DND-41 (cell line): Measurements from ENCODE around the gene ABI3.

Source experiments
- EZH2 ChIP-seq: IDR thresholded peaks from 3 replicates; pipeline ENCODE4 v1.6.1; 2012; ENCODE audit warnings: borderline replicate concordance, low read depth, mild to moderate bottlenecking, moderate library complexity, low read length, inconsistent platforms; ENCODE audit not compliant: severe bottlenecking
- TF ChIP-seq, protein P1 (sequence below): IDR thresholded peaks from 2 replicates; pipeline ENCODE4 v1.5.1; 2012; ENCODE audit warnings: borderline replicate concordance, low read length, moderate library complexity, mild to moderate bottlenecking; ENCODE audit not compliant: poor library complexity, severe bottlenecking; ENCODE audit errors: extremely low read depth

DNA sequence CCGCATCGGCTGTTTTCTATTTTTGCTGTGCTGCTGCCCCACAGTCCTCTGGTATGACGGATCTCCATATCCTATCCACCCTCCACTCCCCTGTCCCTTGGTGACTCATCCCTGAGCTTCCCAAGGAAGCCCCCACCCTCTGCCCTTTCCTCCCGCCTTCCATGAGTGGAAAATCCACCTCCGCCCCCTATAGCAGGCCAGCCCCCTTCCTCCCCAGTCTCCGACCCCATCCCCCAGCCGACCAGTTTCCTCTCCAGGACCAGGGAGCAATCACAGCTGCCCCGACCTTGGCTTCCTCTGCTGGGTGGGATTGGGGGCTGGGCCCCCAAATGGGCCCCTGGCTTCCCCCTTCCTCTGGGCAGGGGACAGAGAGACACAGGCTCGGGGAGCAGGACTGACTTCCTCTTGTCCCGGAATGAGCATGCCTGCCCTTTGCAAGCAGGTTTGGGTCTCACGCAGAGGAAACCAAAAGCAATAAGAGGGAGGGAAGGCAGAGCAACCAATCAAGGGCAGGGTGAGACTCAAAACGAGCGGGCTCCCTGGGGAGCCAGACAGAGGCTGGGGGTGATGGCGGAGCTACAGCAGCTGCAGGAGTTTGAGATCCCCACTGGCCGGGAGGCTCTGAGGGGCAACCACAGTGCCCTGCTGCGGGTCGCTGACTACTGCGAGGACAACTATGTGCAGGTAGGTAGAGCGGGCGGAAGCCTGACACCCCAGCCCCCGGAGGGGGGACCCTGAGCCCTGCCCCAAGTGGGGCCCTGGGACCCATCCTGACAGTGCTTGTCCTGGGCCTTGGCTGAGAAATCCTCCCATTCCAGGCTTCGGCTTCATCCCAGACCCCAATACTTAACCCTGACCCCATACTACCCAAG, at the start of gene ABI3, which contains the start of gene GNGT2:
- TF ChIP-seq, protein P1, sequence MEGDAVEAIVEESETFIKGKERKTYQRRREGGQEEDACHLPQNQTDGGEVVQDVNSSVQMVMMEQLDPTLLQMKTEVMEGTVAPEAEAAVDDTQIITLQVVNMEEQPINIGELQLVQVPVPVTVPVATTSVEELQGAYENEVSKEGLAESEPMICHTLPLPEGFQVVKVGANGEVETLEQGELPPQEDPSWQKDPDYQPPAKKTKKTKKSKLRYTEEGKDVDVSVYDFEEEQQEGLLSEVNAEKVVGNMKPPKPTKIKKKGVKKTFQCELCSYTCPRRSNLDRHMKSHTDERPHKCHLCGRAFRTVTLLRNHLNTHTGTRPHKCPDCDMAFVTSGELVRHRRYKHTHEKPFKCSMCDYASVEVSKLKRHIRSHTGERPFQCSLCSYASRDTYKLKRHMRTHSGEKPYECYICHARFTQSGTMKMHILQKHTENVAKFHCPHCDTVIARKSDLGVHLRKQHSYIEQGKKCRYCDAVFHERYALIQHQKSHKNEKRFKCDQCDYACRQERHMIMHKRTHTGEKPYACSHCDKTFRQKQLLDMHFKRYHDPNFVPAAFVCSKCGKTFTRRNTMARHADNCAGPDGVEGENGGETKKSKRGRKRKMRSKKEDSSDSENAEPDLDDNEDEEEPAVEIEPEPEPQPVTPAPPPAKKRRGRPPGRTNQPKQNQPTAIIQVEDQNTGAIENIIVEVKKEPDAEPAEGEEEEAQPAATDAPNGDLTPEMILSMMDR, result no peak
- TF ChIP-seq EZH2, result no peak
